H1 (cell line): ENCODE data around the gene SND1.

Source experiments
- CTCF ChIP-seq, 3 experiments: IDR thresholded peaks; 1 replicate in 2 of 3; 2 replicates in 1 of 3; pipeline versions ENCODE4 v1.5.1 to v1.6.1; 2011; ENCODE audit warnings: low read length in 3 of 3, mild to moderate bottlenecking in 3 of 3, inconsistent platforms in 2 of 3, low read depth in 1 of 3, moderate library complexity in 1 of 3; ENCODE audit not compliant: insufficient read depth in 1 of 3; ENCODE audit errors: control extremely low read depth in 1 of 3
- POLR2A ChIP-seq, 2 experiments: IDR thresholded peaks; 1 replicate in 1 of 2; 2 replicates in 1 of 2; pipeline ENCODE4 v1.6.1; 2011; ENCODE audit warnings: low read depth in 2 of 2, low read length in 2 of 2, mild to moderate bottlenecking in 2 of 2; ENCODE audit errors: control extremely low read depth in 1 of 2

- no peak for TF ChIP-seq CTCF (IDR thresholded peaks at IDR 0.05; ENCODE audit: control extremely low read depth in 1 of 3, insufficient read depth in 1 of 3, low read depth in 1 of 3, low read length in 3 of 3)
- TF ChIP-seq POLR2A (IDR thresholded peaks at IDR 0.05; ENCODE audit: control extremely low read depth in 1 of 2, low read depth in 2 of 2, low read length in 2 of 2), result no peak
These were observed 252.1 kb downstream of the SND1 start for GRCh38 chr7:127903892-127904669.
